Neuron (in vitro differentiated cells): ENCODE results near the gene RARG.
"Not testable (repeated sequence)": the region's sequence is repeated elsewhere in the genome, so short reads cannot be mapped to it uniquely, and the experiment has no call there.

Experiments
- H2AFZ ChIP-seq: one replicate; pipeline ENCODE4 v1.6.1; 2013; ENCODE audit warnings: low read depth, mild to moderate bottlenecking, inconsistent platforms, low read length, moderate library complexity
- H3K27me3 ChIP-seq: one replicate; pipeline ENCODE4 v1.6.1; 2013; ENCODE audit warnings: low read length; ENCODE audit not compliant: insufficient read depth
- H3K36me3 ChIP-seq: one replicate; pipeline ENCODE4 v1.6.1; 2013; ENCODE audit warnings: low read length; ENCODE audit not compliant: insufficient read depth
- H3K4me1 ChIP-seq: one replicate; pipeline ENCODE4 v1.6.1; 2013; ENCODE audit warnings: low read length; ENCODE audit not compliant: insufficient read depth
- H3K4me3 ChIP-seq: 2 replicates; pipeline ENCODE4 v1.5.1; 2013; ENCODE audit warnings: mild to moderate bottlenecking, low read length, moderate library complexity
- H3K9me3 ChIP-seq: one replicate; pipeline ENCODE4 v1.6.1; 2013; ENCODE audit warnings: low read length

The RARG gene

DNA sequence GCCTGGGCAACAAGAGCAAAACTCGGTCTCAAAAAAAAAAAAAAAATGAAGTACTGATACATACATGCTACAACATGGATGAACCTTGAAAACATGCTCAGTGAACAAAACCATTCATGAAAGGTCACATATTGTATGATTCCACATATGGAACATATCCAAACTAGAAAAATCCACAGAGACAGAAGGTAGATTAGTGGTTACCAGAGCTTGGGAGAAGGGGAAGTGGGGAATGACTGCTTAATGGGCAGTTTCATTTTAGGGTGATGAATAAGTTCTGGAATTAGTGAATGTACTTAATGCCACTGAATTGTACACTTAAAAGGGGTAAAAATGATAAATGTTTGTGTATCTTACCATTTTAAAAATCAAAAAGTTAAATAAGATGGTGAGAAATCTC lies 27.7 kb downstream of the RARG start:
- Histone ChIP-seq H3K4me3 (no peak overlapping the region), H3K4me1 (peaks cover 3% of the 10 kb centered on the region)

DNA sequence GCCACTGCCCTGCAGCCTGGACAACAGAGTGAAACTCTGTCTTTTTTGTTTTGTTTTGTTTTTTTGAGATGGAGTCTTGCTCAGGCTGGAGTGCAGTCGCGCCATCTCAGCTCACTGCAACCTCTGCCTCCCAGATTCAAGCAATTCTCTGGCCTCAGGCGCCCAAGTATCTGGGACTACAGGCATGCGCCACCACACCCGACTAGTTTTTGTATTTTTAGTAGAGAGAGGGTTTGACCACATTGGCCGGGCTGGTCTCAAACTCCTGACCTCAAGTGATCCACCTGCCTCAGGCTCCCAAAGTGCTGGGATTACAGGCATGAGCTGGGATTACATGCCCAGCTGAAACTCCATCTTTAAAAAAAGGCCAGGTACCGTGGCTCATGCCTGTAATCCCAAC lies 29.7 kb downstream of the RARG start:
- not testable (repeated sequence) for H3K4me1 ChIP-seq, H3K36me3 ChIP-seq, H2AFZ ChIP-seq, H3K4me3 ChIP-seq, H3K9me3 ChIP-seq
- peaks cover 27% of the 10 kb centered on the region for H3K27me3 ChIP-seq

More for the DNA sequence above, 27.7 kb downstream of the RARG start:
- Histone ChIP-seq H3K27me3 (peaks cover 15% of the 10 kb centered on the region), H3K9me3 (no peaks in the 10 kb centered on the region), H3K36me3 (no peaks in the 10 kb centered on the region), H2AFZ (no peak overlapping the region)

DNA sequence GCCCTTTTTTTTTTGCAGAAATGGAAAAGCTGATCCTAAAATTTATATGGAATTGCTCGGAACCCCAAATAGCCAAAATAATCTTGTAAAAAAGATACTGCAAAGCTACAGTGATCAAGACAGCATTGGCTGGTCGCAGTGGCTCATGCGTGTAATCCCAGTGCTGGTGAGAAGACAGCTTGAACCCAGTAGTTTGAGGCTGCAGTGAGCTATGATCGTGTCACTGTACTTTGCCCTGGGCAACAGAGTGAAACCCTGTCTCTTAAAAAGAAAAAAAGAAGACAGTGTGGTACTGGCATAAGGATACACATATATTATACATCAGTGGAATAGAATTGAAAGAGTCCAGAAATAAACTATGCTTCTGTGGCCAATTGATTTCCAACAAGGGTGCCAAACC lies 30.4 kb downstream of the RARG start:
- no peaks in the 10 kb centered on the region for H3K36me3 ChIP-seq
- peaks cover 29% of the 10 kb centered on the region for H3K27me3 ChIP-seq
- H3K4me3 ChIP-seq = no peak overlapping the region
- no peak overlapping the region for H2AFZ ChIP-seq
- H3K4me1 ChIP-seq = peaks cover 3% of the 10 kb centered on the region
- H3K9me3 ChIP-seq = no peaks in the 10 kb centered on the region

DNA sequence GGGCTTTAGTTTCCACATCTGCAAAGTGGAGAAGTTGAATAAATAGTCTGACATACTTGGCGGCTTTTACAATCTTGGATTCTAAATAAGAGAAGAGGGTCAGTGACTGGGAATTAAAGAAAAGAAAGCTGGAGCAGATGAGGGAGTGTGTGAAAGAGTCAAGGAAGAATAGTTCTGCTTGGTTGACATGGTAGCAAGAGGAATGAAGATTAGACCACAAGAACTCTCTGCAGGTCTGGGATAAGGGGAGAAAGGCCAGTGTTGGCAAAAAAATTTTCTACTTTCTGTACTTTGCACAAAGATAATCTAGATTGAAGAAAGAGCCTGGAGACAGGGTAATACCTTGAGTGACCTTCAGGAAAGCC lies 30.9 kb downstream of the RARG start:
- Histone ChIP-seq H3K9me3 (no peaks in the 10 kb centered on the region), H3K27me3 (peaks cover 27% of the 10 kb centered on the region), H3K36me3 (no peaks in the 10 kb centered on the region), H3K4me3 (no peak overlapping the region), H2AFZ (no peak overlapping the region), H3K4me1 (peaks cover 3% of the 10 kb centered on the region)

DNA sequence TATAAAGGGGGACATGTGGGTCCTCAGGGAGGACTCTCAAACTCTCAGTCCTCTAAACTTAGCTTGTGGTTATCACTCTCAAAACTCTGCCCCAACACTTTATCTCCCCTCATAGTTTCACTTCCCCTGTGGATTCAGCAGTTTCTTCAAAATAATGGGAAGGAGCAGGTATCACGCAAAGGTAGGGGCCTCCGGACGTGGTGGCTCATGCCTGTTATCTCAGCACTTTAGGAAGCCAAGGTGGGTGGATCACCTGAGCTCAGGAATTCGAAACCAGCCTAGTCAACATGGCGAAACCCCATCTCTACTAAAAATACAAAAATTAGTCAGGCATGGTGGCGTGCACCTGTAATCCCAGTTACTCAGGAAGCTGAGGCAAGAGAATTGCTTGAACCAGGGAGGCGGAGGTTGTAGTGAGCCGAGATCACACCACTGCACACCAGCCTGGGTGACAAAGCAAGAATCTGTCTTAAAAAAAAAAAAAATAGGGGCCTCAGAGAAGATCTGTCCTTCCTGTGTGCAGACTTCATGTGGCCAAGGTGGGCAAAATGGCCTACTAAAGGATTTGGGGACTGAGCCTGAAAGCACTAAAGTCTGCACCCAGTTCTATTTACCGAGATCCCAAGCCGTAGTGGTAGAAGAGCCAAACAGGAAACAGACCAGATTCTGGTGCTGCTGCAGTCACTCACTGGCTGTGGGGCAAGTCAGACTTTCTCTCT lies 31.4 kb downstream of the RARG start:
- Histone ChIP-seq H3K4me1 (peaks cover 3% of the 10 kb centered on the region), H3K9me3 (no peaks in the 10 kb centered on the region), H3K36me3 (no peaks in the 10 kb centered on the region), H2AFZ (no peak overlapping the region), H3K27me3 (peaks cover 23% of the 10 kb centered on the region), H3K4me3 (no peak overlapping the region)

DNA sequence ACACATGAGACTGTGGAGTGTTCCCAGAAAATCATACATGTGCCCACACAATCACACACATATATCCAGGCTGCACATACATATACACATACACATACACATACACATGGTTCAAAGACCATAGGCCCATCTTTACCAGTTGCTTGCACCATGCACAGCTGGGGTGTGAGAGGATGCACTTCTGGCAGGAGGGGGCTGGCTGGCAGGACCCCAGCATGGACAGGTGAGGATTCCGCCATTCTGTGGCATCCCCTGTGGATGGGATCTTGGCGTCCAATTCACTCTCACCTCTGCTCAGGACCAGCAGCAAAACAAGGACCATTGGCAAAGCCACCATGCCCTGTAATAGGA lies 31.9 kb downstream of the RARG start:
- Histone ChIP-seq H3K9me3 (no peaks in the 10 kb centered on the region), H3K27me3 (peaks cover 20% of the 10 kb centered on the region), H2AFZ (no peak overlapping the region), H3K4me1 (peaks cover 3% of the 10 kb centered on the region), H3K4me3 (no peak overlapping the region), H3K36me3 (no peaks in the 10 kb centered on the region)

DNA sequence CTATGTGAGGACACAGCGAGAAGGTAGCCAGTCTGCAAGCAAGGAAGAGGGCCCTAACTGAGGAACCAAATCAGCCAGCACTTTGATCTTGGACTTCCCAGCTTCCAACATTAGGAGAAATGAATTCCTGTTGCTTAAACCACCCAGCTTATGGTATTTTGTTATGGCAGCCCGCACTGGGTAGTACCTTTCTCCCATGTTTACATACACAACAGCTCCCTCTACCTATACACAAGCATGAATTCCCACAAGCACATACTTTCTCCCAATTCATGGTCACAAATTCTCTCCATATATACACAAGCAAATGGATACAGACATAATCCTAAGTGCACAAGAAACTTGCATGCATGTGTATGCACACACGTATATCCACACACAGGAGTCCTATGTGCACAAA lies 32.3 kb downstream of the RARG start:
- no peak overlapping the region for H2AFZ ChIP-seq
- H3K27me3 ChIP-seq = peaks cover 20% of the 10 kb centered on the region
- no peaks in the 10 kb centered on the region for H3K36me3 ChIP-seq
- no peak overlapping the region for H3K4me3 ChIP-seq
- peaks cover 3% of the 10 kb centered on the region for H3K4me1 ChIP-seq
- H3K9me3 ChIP-seq = no peaks in the 10 kb centered on the region

DNA sequence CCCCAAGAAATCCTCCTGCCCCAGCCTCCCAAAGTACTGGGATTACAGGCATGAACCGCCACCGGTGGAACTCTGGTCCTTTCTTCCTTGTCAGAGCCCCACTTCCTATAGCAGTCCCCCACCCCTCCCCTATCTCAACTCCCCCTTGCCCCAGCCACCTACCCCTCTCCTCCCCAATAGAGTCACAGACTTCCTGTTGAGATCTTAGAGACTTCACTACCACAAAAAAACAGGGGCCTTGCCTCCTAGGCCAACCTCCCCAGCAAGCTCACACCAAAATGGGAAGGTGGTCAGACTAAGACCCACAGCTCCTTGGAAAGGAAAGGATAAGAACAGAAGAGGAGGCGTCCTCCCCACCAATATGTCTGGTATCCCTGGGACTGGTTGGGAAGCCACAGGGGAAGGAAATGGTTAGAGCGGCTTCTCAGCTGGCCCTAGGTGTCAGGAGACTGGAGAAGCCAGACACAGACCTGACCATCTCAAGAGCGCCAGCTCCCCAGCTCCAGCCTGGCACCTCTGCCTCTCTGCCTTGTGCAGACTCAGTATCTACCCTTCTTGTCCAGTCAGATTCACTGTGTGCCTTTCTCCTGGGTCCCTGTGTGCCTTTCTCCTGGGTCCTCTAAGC lies 33.4 kb downstream of the RARG start:
- H3K4me3 ChIP-seq = no peak overlapping the region
- H3K27me3 ChIP-seq = peaks cover 20% of the 10 kb centered on the region

DNA sequence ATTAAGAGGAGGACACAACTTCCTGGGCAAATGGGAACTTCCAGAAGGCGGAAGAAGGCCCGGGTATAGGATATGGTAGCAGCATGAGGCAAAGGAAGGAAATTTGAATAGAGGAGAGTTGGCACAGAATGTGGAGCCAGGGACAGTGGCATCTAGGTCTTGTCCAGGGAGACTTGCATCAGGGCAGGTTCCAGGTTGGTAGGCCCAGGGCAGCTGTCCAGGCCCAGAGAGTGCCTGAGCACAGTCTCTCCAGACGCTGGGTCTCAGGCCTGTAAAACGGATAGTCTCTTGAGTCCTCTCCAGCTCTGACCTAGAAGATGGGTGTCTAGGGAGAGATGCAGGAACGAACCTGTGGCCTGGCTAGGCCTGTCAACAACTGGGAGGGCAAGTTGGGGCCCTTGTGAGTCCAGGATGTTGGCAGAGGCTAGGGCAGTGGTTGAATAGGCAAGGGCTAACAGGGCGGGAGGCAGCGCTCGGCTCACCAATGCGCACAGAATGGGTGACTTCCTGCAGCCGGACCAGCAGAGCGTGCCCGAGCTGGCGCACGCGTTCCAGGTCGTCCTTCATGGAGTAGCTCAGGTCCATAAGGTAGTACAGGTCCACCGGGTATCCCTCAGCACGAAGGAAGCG lies 34.9 kb downstream of the RARG start:
- H3K9me3 ChIP-seq = no peaks in the 10 kb centered on the region
- no peaks in the 10 kb centered on the region for H3K36me3 ChIP-seq
- H2AFZ ChIP-seq = no peak overlapping the region
- peaks cover 20% of the 10 kb centered on the region for H3K27me3 ChIP-seq
- H3K4me3 ChIP-seq = no peak overlapping the region
- H3K4me1 ChIP-seq = peaks cover 3% of the 10 kb centered on the region

More for the DNA sequence above, 33.4 kb downstream of the RARG start:
- H3K9me3 ChIP-seq = no peaks in the 10 kb centered on the region
- no peak overlapping the region for H2AFZ ChIP-seq
- peaks cover 3% of the 10 kb centered on the region for H3K4me1 ChIP-seq
- H3K36me3 ChIP-seq = no peaks in the 10 kb centered on the region

DNA sequence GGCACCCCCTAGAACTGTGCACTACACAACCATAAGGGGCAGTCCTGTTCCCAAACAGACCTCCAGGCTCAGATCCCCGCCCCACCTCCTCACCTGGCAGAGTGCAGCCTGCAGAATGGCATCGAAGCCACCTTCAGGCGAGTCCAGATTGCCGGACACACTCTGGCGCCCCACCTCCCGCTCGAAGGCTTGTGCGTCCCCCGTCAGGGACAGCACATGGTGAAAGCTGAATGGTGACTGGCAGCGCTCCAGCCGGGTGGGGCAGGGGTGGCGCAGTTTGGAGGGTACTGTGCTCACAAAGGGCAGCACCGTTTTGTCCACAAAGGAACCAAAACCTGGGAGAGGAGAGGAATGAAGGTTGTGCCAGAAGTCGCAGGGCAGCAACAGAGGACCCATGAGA lies 35.5 kb downstream of the RARG start:
- peaks cover under 1% of the 10 kb centered on the region for H3K36me3 ChIP-seq
- H2AFZ ChIP-seq = no peak overlapping the region
- H3K4me1 ChIP-seq = peaks cover 3% of the 10 kb centered on the region
- H3K4me3 ChIP-seq = no peak overlapping the region
- no peaks in the 10 kb centered on the region for H3K9me3 ChIP-seq
- peaks cover 20% of the 10 kb centered on the region for H3K27me3 ChIP-seq

DNA sequence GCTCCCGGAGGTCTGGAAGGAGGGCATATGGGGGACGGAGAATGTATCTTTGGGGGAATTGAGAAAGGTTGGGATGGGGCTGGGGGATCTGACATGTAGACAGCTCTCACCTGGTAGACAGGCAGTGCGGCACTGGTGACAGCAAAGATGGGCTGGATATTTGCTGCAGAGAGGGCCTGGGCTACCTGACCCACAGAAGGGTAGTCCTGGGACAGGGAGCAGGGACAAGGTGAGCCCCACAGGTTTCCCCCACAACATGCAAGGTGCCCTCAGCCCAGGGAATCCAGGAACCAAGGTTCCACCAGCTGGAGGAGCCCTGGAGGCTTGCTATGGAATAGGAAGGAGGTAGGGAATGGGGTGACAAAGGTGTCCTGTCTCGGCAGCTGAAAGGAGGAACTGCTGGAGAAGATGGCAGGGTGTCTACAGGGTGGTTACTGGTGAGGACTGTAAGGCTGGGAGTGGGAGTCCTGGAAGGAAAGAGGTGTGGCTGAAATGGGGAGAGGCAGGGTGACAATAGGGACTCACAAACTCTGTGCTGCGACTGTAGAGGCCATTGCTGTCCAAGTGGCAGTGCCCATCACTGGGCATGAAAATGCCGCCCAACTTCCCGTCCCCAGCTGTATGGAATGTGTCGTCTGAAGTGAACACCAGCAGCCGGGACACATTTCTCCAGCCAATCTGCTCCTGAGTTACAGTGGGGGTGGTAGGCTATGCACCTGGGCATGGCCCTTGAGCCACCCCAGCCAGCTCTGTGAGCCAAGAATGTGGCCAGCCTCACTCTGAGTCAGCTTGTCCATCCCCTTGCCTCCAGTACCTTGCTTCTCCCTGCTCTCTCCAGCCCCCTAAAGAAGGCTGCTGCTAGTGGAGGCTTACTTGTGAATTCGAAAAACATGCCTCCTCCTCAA lies 36.2 kb downstream of the RARG start:
- Histone ChIP-seq H2AFZ (no peak overlapping the region), H3K27me3 (peaks cover 20% of the 10 kb centered on the region), H3K4me1 (no peaks in the 10 kb centered on the region), H3K9me3 (no peaks in the 10 kb centered on the region), H3K4me3 (no peak overlapping the region), H3K36me3 (peaks cover 8% of the 10 kb centered on the region)

DNA sequence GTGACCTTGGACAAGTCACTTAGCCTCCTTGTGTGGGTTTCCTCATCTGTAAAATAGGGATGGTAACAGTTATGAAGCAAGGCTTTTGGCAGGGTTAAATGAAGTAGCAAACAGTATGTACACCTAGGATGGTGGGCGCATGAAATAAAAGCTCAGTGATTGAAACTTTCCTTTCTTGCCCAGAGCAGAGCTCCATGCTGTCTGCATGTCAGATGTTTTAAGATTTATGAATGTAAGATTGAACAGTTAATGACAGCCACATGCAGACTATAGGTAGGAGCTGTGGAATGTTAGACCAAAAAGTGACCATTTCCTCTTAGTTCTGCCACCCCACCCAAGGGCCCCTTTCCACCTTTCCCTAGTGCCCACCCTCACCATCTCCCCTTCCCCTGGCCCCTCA lies 37.0 kb downstream of the RARG start:
- H3K4me1 ChIP-seq = no peaks in the 10 kb centered on the region
- peaks cover 20% of the 10 kb centered on the region for H3K27me3 ChIP-seq
- no peak overlapping the region for H3K4me3 ChIP-seq
- no peaks in the 10 kb centered on the region for H3K9me3 ChIP-seq
- H3K36me3 ChIP-seq = peaks cover 9% of the 10 kb centered on the region
- H2AFZ ChIP-seq = no peak overlapping the region
